Muscle layer of colon (tissue), 2 donors: Measurements from ENCODE around the gene CARS1.

Experiments
- H3K27ac ChIP-seq: one replicate; pipeline ENCODE4 v1.7.0; 2013; ENCODE audit warnings: low read depth, mild to moderate bottlenecking, low read length, moderate library complexity
- H3K27me3 ChIP-seq, 2 donors: one replicate each; pipeline ENCODE4 v1.7.0; 2013; ENCODE audit warnings: low read length in 2 of 2, mild to moderate bottlenecking in 2 of 2; ENCODE audit not compliant: insufficient read depth in 2 of 2, control insufficient read depth in 1 of 2
- H3K36me3 ChIP-seq: one replicate; pipeline ENCODE4 v1.7.0; 2013; ENCODE audit warnings: mild to moderate bottlenecking, low read length; ENCODE audit not compliant: insufficient read depth
- H3K4me1 ChIP-seq: one replicate; pipeline ENCODE4 v1.7.0; 2013; ENCODE audit warnings: mild to moderate bottlenecking, low read length; ENCODE audit not compliant: insufficient read depth
- H3K4me3 ChIP-seq, 2 donors: one replicate each; pipeline ENCODE4 v1.7.0; 2013; ENCODE audit warnings: low read length in 2 of 2, low read depth in 1 of 2, mild to moderate bottlenecking in 1 of 2, moderate library complexity in 1 of 2
- H3K9ac ChIP-seq: one replicate; pipeline ENCODE4 v1.7.0; 2013; ENCODE audit warnings: low read length
- H3K9me3 ChIP-seq: one replicate; pipeline ENCODE4 v1.7.0; 2013; ENCODE audit warnings: mild to moderate bottlenecking, low read length
- donor health status: abdominal sarcoma.
- donor health status: Adenocarcinoma of cecum.

CARS1 gene

GRCh38 chr11:3000032-3000961 is 56.9 kb downstream of the CARS1 start:
- Histone ChIP-seq H3K9ac (no peak overlapping the region), H3K4me3 (no peak overlapping the region), H3K27me3 (no peaks in the 10 kb centered on the region), H3K36me3 (peaks cover 34% of the 10 kb centered on the region), H3K4me1 (peaks cover 22% of the 10 kb centered on the region), H3K9me3 (no peaks in the 10 kb centered on the region), H3K27ac (peak overlapping the region; percentile 61)

DNA sequence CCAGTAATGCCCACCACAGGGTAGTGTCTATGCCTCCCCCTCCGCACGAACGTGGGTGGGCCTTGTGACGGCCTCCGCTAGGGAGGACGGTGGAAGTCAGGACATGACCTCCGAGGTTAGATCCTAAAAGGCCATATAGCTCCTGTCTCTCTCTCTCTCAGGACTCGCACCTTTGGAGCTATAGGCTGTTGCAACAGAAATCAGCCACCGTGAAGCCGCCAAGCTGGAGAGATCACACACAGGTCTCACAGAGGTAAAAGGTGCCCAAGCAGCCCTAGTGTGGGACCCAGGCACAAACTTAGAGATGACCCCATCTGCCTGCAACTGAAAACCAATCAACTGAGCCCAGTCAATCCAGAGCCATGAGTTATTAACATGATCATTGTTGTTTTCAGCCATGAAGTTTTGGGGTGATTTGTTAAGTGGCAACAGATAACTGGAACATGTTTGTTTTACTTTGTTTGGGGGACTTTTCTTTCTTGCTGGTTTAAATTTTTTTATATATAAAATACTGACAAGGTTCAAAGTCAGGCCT is 57.7 kb downstream of the CARS1 start:
- Histone ChIP-seq H3K4me3 (no peak overlapping the region), H3K27me3 (no peaks in the 10 kb centered on the region), H3K9ac (no peak overlapping the region), H3K9me3 (no peaks in the 10 kb centered on the region), H3K36me3 (peaks cover 33% of the 10 kb centered on the region), H3K4me1 (peaks cover 22% of the 10 kb centered on the region), H3K27ac (no peak overlapping the region)

GRCh38 chr11:2998073-2998850 is 59.0 kb downstream of the CARS1 start:
- H3K36me3 ChIP-seq: peaks cover 21% of the 10 kb centered on the region
- H3K4me1 ChIP-seq: peaks cover 22% of the 10 kb centered on the region
- H3K4me3 ChIP-seq: no peak overlapping the region
- no peaks in the 10 kb centered on the region for H3K27me3 ChIP-seq
- no peak overlapping the region for H3K27ac ChIP-seq
- no peaks in the 10 kb centered on the region for H3K9me3 ChIP-seq
- H3K9ac ChIP-seq: no peak overlapping the region

GRCh38 chr11:2997406-2997805 is 59.8 kb downstream of the CARS1 start:
- Histone ChIP-seq H3K27me3 (no peaks in the 10 kb centered on the region), H3K36me3 (peaks cover 13% of the 10 kb centered on the region), H3K9ac (no peak overlapping the region), H3K4me1 (peaks cover 30% of the 10 kb centered on the region), H3K9me3 (no peaks in the 10 kb centered on the region), H3K27ac (no peak overlapping the region), H3K4me3 (no peak overlapping the region)

DNA sequence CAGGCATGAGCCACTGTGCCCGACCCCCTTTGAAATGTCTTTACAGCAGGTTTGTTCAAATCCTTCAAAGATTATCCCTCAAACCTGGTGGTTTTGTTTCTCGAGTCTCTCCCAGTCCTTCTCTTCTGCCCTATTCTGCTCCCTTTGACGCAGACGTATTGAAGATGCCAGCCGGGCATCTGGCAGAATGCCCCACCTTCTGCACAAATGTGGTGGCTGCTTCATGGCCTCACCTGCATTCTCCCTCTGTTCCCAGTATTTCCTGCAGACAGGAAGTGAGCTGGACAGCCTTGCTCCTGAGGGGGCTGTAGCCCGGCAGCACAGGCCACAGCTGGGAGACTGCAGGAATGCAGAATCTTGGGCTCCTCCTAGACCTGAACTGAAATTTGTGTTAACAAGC is 60.2 kb downstream of the CARS1 start:
- H3K27ac ChIP-seq: no peak overlapping the region
- no peak overlapping the region for H3K4me3 ChIP-seq
- no peaks in the 10 kb centered on the region for H3K9me3 ChIP-seq
- H3K27me3 ChIP-seq: no peaks in the 10 kb centered on the region
- H3K4me1 ChIP-seq: peaks cover 29% of the 10 kb centered on the region
- peaks cover 9% of the 10 kb centered on the region for H3K36me3 ChIP-seq
- no peak overlapping the region for H3K9ac ChIP-seq

DNA sequence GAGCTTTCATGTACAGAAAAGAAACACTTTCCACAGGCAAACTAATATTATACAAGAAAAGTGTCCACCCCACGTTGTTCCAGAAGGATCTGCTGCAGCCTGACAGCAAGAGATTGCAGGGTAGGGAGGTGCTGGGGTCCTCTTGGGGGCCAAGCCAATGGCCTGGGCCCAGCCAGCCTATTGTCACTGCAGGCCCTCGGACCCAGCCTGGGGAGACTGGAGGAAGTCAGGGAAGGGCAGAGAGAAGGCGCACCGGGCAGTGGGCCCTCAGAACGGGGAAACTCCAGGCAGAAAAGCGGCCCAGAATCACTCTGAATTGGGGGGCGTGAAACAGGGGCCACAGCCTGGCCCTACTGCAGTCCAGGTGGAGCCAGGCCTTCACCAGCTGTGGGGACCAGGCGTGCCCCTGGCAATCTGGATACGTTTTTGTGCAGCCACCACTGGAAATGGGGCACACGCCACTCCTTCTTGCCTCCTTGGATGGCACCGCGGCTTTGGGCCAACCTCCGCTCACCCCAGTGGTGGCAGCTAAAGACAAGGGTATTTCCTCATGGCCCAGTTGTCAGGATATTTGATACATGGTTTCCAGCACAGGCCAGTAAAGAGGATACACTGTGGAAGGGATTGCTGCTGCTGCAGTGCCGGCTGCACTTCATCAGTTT is 61.2 kb downstream of the CARS1 start:
- no peak overlapping the region for H3K9ac ChIP-seq
- no peaks in the 10 kb centered on the region for H3K27me3 ChIP-seq
- H3K4me1 ChIP-seq: peaks cover 22% of the 10 kb centered on the region
- no peak overlapping the region for H3K4me3 ChIP-seq
- peaks cover under 1% of the 10 kb centered on the region for H3K36me3 ChIP-seq
- H3K9me3 ChIP-seq: no peaks in the 10 kb centered on the region
- H3K27ac ChIP-seq: no peak overlapping the region

GRCh38 chr11:2995031-2995561 is 62.1 kb downstream of the CARS1 start:
- H3K4me1 ChIP-seq: peaks cover 22% of the 10 kb centered on the region
- H3K36me3 ChIP-seq: no peaks in the 10 kb centered on the region
- H3K9ac ChIP-seq: no peak overlapping the region
- no peaks in the 10 kb centered on the region for H3K27me3 ChIP-seq
- no peaks in the 10 kb centered on the region for H3K9me3 ChIP-seq
- no peak overlapping the region for H3K4me3 ChIP-seq
- no peak overlapping the region for H3K27ac ChIP-seq

DNA sequence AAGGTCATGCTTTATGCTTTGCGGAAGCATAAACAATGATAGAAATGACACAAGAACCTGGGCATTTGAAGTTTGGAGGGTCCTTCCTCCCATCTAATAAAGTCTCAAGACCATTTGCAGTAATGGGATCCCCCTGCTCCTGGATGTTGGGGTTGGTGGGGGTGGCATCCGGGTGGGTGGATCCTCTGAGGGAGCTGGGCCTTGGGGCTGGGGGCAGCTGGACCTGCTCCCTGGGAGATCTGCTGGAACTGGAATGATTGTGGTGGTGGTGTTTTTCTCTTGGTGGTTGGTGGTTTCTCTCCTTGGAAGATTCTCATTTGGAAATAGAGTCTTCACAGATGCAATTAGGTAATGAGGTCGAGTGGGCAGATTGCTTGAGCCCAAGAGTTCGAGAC is 62.9 kb downstream of the CARS1 start:
- Histone ChIP-seq H3K4me1 (peaks cover 26% of the 10 kb centered on the region), H3K9me3 (no peaks in the 10 kb centered on the region), H3K27ac (no peak overlapping the region), H3K4me3 (no peak overlapping the region), H3K27me3 (no peaks in the 10 kb centered on the region), H3K9ac (no peak overlapping the region), H3K36me3 (no peaks in the 10 kb centered on the region)

DNA sequence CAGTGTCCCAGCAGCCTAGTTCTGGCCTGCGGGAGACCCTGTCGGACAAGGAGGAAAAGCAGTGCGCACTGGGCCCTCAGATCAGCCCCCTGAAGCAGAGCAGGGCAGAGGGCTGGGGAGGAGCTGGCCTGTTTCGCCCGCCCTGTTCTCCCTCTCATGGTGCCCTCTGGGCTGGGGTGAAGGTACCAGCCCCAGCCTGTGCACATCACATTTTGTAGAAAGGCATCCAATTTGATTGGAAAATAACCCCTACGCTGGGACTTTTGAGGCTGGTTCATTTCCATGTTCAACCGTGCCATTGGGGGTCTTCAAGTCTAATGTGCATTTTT is 64.3 kb downstream of the CARS1 start:
- Histone ChIP-seq H3K9me3 (no peaks in the 10 kb centered on the region), H3K4me1 (peaks cover 40% of the 10 kb centered on the region), H3K9ac (no peak overlapping the region), H3K27me3 (no peaks in the 10 kb centered on the region), H3K4me3 (peak overlapping the region in 1 of 2 donors; percentile 68), H3K36me3 (no peaks in the 10 kb centered on the region), H3K27ac (no peak overlapping the region)

DNA sequence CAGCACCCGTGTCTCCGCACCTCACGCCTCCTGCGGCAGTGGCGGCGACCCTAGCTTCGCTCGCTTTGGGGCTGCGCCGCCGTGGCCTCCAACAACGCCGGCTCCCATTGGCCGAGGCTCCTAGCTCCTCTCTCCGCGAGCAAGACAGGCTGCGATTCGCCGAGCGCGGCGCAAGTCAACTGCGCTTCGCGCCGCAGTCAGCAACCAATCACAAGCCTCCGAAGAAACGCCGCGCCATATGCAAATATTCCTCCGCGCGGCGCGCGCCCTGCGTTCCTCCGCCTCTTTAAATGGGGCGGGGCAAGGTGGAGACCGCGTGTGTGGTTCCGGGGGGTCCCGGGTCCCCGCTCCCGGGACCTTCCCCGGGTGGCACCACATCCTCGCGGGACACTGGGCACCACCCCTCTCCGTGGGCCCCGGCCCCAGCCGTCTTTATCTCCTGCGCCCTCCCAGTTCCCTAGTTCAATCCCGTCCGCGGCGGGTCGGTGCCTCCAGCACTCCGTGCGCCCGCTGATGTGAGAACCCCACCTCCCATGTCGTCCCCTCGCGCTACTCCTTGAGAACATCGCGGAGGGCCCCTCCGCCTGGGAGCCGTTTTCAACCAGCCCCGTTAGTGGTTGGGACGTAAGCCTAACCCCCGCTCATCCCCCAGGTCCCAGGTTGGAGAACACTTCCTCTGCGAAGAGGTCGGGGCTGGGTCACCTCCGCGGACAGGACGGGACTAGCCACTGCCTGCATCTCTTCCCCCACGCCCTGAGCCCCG is 64.8 kb downstream of the CARS1 start, which contains the start of gene NAP1L4:
NAP1L4 (minus strand) TSS at position 96 of the 763 bp plus-strand sequence. CDS start 13,109 bp downstream, outside the sequence.
- Histone ChIP-seq H3K27ac (peak within 1 kb of the TSS; percentile 89), H3K4me3 (peak within 1 kb of the TSS; percentile 75 to 87), H3K36me3 (no peaks in the 10 kb centered on the region), H3K4me1 (peaks cover 44% of the 10 kb centered on the region), H3K9ac (peak within 1 kb of the TSS; percentile 85), H3K27me3 (no peaks in the 10 kb centered on the region), H3K9me3 (no peaks in the 10 kb centered on the region)
